Astrocyte of the hippocampus (primary cell): ENCODE data around the gene POU2AF2.

ENCODE experiments used
- DNase-seq: peaks from one replicate; pipeline ENCODE4 v3.0.0; 2011; ENCODE audit warnings: low read depth, low spot score

POU2AF2 gene

GRCh38 chr11:111330234-111330893 lies 84.8 kb downstream of the POU2AF2 start:
- DNase-seq = no peak

DNA sequence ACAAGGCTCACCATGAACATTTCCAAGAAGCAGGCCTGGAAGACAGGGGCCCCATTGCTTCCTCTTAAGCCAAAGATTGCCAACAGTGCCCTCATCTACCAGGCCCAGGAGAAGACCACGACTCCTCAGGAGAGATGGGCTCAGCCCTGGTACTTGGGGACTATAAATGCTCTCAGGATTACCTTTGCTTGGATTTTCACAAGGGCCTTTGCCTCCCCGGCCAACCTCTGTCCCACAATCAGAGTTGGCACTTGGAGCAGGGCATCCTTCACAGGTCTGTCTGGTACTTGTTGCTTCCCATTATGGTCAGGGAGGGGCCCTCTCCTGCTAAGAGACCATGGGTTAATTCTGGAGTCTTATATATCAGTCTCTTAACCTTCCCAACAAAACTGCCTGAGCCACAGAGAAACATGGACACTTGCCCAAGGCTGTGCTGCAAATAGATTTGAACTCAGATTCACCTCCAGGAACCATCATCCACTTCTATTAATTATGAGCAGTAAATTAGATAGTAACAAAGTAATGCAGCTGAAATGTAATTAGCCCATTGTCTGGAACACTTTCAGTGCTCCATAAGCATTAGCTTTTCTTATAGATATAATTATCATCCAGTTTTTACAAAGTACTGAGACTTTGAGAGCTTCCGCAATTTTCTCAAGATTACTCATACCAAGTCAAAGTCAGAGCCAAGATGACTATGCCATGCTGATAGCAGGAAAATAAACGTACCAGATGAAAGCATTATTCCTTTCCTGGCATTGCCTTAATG lies 86.4 kb downstream of the POU2AF2 start:
- peak; percentile 43 for DNase-seq

- peak; percentile 16 for DNase-seq
Measured at GRCh38 chr11:111334532-111335502, 89.3 kb downstream of the POU2AF2 start.

GRCh38 chr11:111335549-111335948 lies 90.0 kb downstream of the POU2AF2 start:
- no peak for DNase-seq
